ENCODE results near the gene FAT3.

The FAT3 gene

GRCh38 chr11:92224407-92225124 lies at the start of gene FAT3:
FAT3 (plus strand) TSS chr11:92224818; CDS start chr11:92352113, 127,295 bp downstream.
- peak; percentile 26 for DNase-seq (ENCODE audit: low spot score)

DNA sequence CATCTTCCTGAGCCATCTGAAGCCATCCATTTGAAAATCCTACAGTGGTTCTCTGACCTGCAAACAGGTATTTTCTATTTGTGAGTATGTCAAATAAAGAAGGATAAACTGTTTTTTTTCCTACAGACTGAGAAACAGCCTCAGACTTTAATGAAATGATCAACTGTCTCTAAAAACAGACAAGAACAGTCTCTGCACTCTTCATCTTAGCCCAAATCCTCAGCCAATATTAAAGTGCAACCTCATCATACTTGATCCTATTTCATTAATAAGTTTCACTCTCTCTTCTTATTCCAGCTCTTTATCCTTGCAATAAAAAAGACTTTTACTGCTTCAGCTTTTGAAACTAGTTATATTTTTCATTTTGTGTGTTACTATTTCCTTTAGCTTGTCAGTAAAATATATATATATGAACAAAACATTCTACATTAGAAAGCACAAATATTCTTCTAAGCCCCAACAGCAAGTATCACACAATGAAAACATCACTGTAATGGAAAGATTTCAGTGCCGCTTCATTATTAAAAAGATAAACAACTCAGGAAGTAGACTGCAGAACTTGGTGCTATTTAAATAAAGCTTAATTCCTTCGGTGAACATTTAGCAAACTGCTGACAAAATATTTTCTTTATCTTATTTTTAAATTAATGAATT lies 45.5 kb upstream of the FAT3 start:
- DNase-seq (ENCODE audit: low spot score): no peak

GRCh38 chr11:92180226-92180625 lies 44.4 kb upstream of the FAT3 start:
- DNase-seq (ENCODE audit: low spot score): no peak

GRCh38 chr11:92180664-92181251 lies 43.9 kb upstream of the FAT3 start:
- no peak for DNase-seq (ENCODE audit: low spot score)

DNA sequence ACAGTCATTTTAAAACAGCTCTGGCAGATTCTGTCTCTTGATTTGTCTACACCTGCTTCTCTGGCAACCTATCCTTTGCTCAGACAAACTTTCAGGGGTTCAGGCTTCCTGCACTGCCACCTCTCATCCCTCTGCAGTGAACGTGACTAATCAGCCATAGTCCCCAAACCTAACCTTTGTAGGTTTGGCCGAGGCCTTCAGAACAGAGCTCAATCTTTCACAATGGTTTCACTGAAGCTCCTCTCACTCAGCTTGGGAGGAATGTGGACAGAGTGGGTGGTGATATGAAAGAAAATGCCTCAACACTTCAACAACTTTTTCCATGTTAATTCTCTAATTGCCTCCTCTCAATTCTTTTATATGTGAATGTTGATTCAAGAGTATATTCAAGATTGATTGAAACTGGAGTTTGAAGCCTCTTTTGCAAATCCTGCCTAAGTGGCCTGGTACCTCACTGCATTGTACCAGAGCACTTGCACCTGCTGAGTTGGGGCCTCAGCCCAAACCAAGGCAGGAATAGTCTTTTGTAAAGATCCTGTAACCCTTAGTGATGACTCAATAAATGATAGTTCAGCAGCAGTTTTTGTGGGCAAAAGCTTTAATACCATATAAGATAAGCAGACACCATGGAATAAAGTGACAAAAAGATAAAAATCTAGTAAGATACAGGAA lies 33.9 kb upstream of the FAT3 start:
- no peak for DNase-seq (ENCODE audit: low spot score)

DNA sequence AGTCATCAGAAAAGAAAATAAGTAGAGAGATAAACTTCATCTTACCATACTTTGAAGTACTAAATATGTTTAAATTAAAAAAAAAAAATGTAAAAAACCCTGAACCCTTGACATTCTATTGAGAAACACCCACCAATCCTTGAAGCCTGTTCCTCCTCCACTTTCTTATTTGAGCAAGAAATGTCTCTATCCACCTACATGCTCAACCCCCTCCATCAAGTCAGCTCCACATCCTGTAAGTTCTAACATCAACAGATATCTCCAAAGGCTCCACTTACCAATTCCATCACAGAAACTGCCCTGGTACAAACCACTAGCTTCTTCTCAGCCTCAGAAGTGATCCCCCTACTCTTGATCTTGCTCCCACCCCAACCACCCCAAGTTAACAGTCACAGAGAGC lies 32.5 kb upstream of the FAT3 start:
- DNase-seq (ENCODE audit: low spot score): no peak

- DNase-seq (ENCODE audit: low spot score): no peak
Observed at GRCh38 chr11:92198268-92198667, 26.4 kb upstream of the FAT3 start.

DNA sequence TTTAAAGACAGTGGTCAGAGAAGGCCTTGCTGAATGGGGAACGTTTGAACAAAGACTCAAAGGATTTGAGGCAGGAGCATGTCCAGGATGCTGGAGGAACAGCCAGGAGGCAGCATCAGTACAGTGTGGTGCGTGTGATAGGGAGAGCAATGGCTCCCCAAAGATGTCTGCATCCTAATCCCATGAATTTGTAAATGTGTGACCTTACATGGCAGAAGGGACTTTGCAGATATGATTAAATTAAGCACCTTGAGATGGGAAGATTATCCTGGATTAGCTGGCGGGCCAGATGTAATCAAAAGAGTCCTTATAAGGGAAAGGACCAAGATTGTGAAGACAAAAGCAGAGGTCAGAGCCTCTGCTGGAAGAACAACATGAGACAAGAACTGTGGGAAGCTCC lies 24.6 kb upstream of the FAT3 start:
- DNase-seq (ENCODE audit: low spot score): no peak

DNA sequence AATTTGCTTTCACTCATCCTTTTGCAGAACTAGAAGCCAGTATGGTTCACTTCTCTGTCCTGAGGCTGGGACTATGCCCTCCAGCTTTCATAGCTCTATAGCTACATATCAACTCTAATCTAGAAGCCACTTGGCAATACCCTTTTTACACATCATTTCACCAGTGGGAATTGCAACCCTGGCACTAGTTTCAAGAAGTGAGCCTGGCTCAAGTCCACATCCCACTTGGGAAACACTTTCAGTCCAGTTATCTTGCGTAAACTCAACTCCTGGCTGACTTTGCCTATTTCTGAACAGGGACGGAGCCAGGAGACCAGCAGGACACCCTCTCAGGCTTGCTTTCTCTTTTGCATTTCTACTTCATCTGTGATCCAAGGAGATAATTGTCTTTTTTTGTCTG lies 19.9 kb upstream of the FAT3 start:
- DNase-seq (ENCODE audit: low spot score): no peak

DNA sequence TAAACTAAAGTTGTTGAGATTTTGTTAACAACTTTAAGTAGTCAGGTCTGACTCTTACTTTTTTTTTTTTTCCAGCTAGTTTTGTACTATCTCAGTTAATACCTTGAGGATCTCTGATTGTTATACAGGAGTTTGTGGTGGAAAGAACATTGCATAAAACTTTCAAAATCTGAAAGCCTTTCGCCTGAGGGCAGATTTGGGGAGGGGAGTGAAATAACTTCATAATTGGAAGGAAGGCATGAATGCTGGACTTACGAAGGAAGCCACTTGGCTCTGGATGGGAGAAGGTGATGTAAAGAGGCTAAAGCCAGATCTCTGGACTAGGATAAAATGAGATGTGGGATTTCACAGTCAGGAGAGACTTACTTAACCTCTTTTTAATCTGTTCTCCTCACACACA lies 18.2 kb upstream of the FAT3 start:
- no peak for DNase-seq (ENCODE audit: low spot score)

DNA sequence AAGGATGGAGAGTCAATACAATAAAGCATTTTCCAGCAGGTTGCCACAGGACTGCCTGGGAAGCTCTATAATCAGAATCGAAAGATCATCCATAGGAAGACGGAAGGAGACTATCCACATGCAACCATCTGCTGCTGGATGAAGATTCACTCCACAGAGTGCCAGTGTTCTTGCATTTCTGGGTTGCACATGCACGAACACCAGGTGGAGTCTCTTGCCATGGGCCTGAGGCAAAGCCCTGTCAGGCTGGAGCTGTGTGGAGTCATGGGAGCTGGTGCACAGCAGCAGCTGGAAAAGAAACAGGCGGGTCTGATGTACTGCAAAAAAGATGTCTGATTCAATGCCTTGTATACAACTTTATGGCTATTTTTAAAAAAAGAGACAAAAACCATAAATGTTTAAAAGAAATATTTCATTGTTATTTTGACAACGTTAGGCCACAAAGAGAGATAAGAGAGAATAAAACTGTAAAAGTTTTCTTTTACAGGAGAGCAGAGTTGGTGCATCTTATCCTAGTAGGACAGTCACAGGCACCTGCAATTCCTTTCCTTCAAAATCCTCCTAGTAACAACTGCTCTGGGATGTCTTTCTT lies 12.9 kb upstream of the FAT3 start:
- peak; percentile 23 for DNase-seq (ENCODE audit: low spot score)

DNA sequence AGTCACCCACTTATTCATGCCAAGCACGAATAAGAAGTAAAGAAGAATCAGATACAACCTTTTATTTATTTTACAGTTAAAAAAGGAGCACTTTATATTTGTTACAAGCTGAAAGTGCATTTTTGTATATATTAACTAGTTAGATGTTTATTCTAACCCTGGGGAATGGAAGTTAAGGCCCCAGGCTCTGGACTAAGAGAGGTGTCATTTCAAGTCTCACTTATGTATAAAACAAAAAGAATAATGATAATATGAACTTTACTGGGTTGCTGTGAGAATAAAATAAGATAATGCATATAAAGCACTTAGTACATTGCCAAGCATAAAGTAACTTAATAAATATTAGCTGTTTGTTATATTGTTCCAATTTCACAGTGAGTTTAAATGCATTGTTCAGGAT lies 12.1 kb upstream of the FAT3 start:
- no peak for DNase-seq (ENCODE audit: low spot score)

DNA sequence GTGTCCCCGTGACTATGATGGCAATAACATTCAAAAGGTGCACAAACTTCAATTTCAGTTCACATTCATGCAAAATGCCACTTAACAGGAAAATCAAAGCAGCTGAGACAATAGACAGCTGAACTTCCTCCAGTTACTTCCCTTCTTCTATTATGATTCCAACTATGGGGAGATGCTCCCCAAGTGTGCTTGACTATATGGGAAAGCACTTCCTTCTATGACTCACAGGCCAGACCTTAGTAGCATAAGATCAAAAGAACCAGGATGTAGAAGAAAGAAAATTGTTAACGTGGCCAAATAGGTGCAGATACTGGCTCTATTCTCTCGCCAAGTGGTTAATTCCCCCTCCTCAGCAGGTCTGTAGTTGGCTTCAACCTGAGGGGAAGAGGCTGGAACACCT lies 7.8 kb upstream of the FAT3 start:
- DNase-seq (ENCODE audit: low spot score): no peak

DNA sequence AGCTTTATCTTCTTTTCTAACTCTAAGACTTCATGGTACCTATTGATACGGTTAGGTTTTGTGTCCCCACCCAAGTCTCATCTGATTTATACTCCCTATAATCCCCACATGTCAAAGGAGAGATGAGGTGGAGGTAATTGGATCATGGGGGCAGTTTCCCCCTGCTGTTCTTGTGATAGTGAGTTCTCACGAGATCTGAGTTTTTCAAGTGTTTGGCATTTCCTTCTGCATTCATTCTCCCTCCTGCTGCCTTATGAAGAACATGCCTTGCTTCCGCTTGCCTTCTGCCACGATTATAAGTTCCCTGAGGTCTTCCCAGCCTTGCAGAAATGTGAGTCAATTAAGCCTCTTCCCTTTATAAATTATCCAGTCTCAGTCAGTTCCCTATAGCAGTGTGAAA lies 5.1 kb upstream of the FAT3 start:
- DNase-seq (ENCODE audit: low spot score): no peak

GRCh38 chr11:92222701-92223100 lies 1.9 kb upstream of the FAT3 start:
- DNase-seq (ENCODE audit: low spot score): no peak

- no peak for DNase-seq (ENCODE audit: low spot score)
Observed at GRCh38 chr11:92224054-92224406, 588 bp upstream of the FAT3 start.

- no peak for DNase-seq (ENCODE audit: low spot score)
Observed at GRCh38 chr11:92225125-92225567, 528 bp downstream of the FAT3 start.

GRCh38 chr11:92225568-92226330 lies 1.1 kb downstream of the FAT3 start:
- peak; percentile 31 for DNase-seq (ENCODE audit: low spot score)

- DNase-seq (ENCODE audit: low spot score): no peak
Observed at GRCh38 chr11:92226331-92227229, 2.0 kb downstream of the FAT3 start.

DNA sequence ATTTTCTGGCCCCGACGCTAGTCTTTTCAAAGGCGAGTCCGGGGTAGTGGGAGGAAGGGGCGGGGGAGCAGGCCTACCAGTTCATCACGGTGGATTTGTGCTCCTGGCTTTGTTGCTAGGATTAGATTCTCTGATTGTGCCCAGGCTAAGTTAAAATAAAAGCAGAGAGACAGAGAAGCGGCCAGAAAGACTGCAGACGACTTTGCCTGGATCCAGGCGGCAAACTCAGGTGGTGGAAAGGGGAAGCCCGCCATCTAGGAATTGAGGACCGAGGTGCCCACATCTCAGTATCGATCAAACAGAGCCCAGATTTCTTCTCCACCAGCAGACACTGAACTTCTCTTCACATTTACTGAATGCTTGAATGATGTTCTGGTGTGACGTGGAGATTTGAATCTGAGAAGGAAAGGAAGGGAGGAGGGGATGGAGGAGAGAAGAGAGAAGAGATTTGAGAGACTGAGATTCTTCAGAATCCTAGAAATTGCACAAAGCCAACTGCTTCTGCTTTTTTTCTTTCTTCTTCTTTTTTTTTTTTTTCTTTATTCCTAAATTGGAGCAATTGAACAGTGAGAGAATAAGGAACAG lies 2.7 kb downstream of the FAT3 start:
- no peak for DNase-seq (ENCODE audit: low spot score)
